GM10266 (cell line): ENCODE measurements around the gene HOXB13.
"Not testable (repeated sequence)": the region's sequence is repeated elsewhere in the genome, so short reads cannot be mapped to it uniquely, and the experiment has no call there.

Experiments
- DNase-seq: peaks from one replicate; pipeline ENCODE4 v3.0.0; 2012; ENCODE audit errors: extremely low spot score
- TF ChIP-seq, protein P1 (sequence below): IDR thresholded peaks from 2 replicates; pipeline ENCODE4 v1.5.1; 2012; ENCODE audit warnings: mild to moderate bottlenecking, low read depth; ENCODE audit not compliant: control insufficient read depth, insufficient read depth; ENCODE audit errors: missing control alignments

HOXB13 gene

DNA sequence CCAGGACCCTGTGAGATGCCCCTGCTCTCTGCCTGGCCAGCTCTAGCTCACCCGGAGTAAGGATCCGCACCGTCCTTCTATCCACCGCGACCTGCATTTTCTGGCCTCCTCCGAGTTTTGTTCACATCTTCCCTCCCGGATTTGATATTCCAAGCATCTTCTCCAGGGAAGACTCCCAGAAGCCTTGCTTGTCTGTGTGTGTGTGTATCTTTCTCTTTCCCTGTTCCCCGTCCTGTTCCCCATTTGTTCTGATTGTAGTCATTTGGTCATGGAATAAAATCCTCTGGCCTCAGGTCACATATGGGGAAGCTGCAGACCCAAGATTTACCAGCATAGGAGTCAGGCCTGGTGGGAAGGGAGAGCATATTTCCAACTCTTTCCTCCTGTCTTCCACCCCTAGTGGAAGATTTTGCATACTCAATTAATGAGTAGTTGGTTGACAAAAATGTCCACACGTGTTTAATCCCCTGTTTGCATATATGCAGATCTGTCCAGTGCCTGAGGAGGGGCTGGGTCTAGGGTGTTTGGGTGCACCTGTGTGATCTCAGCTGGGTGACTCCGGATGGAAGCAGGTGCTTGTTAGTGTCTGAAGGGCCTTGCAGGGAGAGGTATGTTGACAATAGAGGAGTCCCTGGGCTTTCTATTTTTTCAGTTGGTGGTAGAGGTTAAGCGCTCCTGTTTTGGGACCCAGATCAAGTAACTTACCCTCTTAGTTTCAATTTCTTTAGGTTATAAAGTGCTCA, 8.1 kb downstream of the HOXB13 start:
- TF ChIP-seq, protein P1, sequence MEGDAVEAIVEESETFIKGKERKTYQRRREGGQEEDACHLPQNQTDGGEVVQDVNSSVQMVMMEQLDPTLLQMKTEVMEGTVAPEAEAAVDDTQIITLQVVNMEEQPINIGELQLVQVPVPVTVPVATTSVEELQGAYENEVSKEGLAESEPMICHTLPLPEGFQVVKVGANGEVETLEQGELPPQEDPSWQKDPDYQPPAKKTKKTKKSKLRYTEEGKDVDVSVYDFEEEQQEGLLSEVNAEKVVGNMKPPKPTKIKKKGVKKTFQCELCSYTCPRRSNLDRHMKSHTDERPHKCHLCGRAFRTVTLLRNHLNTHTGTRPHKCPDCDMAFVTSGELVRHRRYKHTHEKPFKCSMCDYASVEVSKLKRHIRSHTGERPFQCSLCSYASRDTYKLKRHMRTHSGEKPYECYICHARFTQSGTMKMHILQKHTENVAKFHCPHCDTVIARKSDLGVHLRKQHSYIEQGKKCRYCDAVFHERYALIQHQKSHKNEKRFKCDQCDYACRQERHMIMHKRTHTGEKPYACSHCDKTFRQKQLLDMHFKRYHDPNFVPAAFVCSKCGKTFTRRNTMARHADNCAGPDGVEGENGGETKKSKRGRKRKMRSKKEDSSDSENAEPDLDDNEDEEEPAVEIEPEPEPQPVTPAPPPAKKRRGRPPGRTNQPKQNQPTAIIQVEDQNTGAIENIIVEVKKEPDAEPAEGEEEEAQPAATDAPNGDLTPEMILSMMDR, result no peak
- DNase-seq, result no peak

GRCh38 chr17:48719642-48720265, 8.8 kb downstream of the HOXB13 start:
- TF ChIP-seq, protein P1, result no peak

DNA sequence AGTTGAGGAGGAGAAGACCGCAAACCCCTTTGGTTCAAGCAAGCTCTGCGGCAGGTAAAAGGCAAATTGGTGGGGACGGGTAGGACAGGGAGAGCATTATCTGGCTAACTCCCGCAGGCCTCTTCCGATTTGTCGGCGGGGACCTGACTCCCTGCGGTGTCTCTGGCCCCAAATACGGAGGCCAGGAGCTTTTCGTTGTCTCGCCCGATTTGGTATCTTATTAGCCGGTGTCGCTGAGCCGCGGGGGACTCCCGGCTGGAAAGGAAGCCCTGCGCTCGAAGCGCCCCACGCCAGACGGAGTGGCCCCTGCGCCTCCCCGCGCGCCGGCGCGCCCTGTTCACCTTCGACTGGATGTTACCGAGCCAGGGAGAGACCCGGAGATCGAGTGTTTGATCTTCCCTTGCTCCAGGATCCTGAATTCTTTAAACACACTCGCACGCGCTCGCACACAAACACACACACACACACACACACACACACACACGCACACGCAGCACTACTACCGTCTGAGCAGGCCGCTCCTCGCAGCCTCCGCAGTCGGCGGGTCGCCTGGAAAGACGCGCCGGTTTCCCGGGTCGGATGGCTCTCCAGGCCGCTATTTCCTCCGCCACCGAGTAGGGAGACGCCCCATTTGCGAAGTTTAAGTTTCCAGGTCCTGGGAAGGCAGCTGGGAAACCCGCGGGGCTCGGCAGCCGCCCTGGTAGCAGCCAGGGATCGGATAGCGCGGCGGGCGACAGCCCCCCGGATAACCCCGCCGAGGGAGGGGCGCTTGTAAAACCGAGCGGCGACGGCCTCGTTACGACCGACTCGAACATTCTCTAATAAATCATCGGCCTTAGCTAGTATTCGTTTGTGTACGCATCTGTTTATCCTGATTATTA, 9.5 kb downstream of the HOXB13 start:
- DNase-seq, result no peak
- TF ChIP-seq, protein P1, result no peak

More at GRCh38 chr17:48719642-48720265, 8.8 kb downstream of the HOXB13 start:
- DNase-seq, result no peak

GRCh38 chr17:48718227-48718760, 10.3 kb downstream of the HOXB13 start:
- TF ChIP-seq, protein P1, result no peak
- DNase-seq, result no peak

GRCh38 chr17:48717367-48718226, 11.0 kb downstream of the HOXB13 start:
- no peak for DNase-seq
- TF ChIP-seq, protein P1, result no peak

DNA sequence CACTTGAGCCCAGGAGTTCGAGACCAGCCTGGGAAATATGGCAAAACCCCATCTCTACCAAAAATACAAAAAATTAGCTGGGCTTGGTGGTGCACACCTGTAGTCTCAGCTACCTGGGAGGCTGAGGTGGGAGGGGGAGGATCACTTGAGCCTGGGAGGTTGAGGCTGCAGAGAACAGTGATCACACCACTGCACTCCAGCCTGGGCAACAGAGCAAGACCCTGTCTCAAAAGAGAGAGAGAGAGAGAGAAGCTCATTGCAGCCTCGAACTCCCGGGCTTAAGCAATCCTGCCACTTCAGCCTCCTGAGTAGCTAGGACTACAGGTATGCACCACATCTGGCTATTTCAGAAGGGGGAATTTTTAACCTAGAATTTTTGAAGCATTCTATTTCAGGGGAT, 12.0 kb downstream of the HOXB13 start:
- DNase-seq, result not testable (repeated sequence)
